ENCODE measurements around the gene KCNJ9.
"Not testable (repeated sequence)": the region's sequence is repeated elsewhere in the genome, so short reads cannot be mapped to it uniquely, and the experiment has no call there.

The KCNJ9 gene

DNA sequence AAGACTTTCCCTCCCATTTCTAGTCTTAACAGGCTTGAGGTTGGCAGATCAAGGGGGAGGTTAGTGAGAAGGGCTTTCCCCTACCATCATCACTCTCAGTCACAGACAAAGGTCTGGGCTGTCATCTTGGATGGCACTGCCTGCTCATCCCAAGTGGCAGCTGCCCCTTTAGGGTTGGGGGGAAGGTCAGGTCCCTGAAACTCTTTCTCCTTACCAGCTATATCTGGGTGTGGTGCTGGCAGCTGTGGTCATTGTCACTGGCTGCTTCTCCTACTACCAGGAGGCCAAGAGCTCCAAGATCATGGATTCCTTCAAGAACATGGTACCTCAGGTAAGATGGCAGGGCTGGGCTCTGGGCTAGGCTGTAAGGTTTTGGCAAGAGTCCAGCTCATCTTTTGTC is 42.4 kb downstream of the KCNJ9 start:
- no peak overlapping the region for H2AFZ ChIP-seq (ENCODE audit: low read depth)
- H3K36me3 ChIP-seq (ENCODE audit: insufficient read depth): no peaks in the 10 kb centered on the region
- no peak overlapping the region for H3K9ac ChIP-seq
- no peaks in the 10 kb centered on the region for H4K20me1 ChIP-seq (ENCODE audit: insufficient read depth)
- no peaks in the 10 kb centered on the region for H3K79me2 ChIP-seq (ENCODE audit: insufficient read depth, low read depth)
- H3K27me3 ChIP-seq (ENCODE audit: insufficient read depth, low read depth): no peaks in the 10 kb centered on the region
- no peak overlapping the region for H3K4me3 ChIP-seq (IDR thresholded peaks at IDR 0.05; ENCODE audit: insufficient read depth, low read depth, low read length)
- no peak overlapping the region for H3K4me2 ChIP-seq
- peaks cover 17% of the 10 kb centered on the region for H3K4me1 ChIP-seq (ENCODE audit: low read depth, poor library complexity, severe bottlenecking)
- no peak overlapping the region for H3K27ac ChIP-seq
- TF ChIP-seq, protein P1, sequence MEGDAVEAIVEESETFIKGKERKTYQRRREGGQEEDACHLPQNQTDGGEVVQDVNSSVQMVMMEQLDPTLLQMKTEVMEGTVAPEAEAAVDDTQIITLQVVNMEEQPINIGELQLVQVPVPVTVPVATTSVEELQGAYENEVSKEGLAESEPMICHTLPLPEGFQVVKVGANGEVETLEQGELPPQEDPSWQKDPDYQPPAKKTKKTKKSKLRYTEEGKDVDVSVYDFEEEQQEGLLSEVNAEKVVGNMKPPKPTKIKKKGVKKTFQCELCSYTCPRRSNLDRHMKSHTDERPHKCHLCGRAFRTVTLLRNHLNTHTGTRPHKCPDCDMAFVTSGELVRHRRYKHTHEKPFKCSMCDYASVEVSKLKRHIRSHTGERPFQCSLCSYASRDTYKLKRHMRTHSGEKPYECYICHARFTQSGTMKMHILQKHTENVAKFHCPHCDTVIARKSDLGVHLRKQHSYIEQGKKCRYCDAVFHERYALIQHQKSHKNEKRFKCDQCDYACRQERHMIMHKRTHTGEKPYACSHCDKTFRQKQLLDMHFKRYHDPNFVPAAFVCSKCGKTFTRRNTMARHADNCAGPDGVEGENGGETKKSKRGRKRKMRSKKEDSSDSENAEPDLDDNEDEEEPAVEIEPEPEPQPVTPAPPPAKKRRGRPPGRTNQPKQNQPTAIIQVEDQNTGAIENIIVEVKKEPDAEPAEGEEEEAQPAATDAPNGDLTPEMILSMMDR (conservative IDR thresholded peaks at IDR 0.05; ENCODE audit: low read depth, low read length): no peak

GRCh38 chr1:160124705-160125478 is 43.6 kb downstream of the KCNJ9 start:
- H3K27ac ChIP-seq: no peak overlapping the region
- H3K27me3 ChIP-seq (ENCODE audit: insufficient read depth, low read depth): no peaks in the 10 kb centered on the region
- H3K4me2 ChIP-seq: no peak overlapping the region
- TF ChIP-seq, protein P1 (conservative IDR thresholded peaks at IDR 0.05; ENCODE audit: low read depth, low read length): peak; percentile 25; the same call in 1 of the 2 replicates
- no peak overlapping the region for H3K9ac ChIP-seq
- no peak overlapping the region for H3K4me3 ChIP-seq (IDR thresholded peaks at IDR 0.05; ENCODE audit: insufficient read depth, low read depth, low read length)
- no peaks in the 10 kb centered on the region for H3K79me2 ChIP-seq (ENCODE audit: insufficient read depth, low read depth)
- H3K4me1 ChIP-seq (ENCODE audit: low read depth, poor library complexity, severe bottlenecking): peaks cover 17% of the 10 kb centered on the region
- no peak overlapping the region for H2AFZ ChIP-seq (ENCODE audit: low read depth)
- H3K36me3 ChIP-seq (ENCODE audit: insufficient read depth): no peaks in the 10 kb centered on the region
- no peaks in the 10 kb centered on the region for H4K20me1 ChIP-seq (ENCODE audit: insufficient read depth)

DNA sequence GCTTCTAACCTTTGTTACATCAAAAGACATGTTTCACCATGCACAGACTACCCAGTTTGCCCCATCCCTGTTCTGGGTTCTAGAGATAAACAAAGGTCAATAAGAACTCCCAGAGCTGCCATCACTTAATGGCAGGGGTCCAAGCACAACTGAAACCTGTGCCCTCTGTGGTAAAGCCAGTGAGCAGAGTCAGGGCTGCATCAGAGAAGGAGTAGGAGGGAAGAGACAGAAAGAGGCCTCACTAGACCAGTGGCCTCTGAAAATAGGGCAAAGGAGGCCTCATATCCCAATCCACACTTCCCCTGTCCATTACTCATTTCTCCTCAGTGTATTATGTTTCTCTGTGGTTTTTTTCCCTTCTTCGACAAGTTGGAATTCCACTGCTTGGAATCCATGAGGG is 44.4 kb downstream of the KCNJ9 start:
- Histone ChIP-seq H3K27me3 (ENCODE audit: insufficient read depth, low read depth) (no peaks in the 10 kb centered on the region), H2AFZ (ENCODE audit: low read depth) (no peak overlapping the region), H3K4me1 (ENCODE audit: low read depth, poor library complexity, severe bottlenecking) (peaks cover 17% of the 10 kb centered on the region)

DNA sequence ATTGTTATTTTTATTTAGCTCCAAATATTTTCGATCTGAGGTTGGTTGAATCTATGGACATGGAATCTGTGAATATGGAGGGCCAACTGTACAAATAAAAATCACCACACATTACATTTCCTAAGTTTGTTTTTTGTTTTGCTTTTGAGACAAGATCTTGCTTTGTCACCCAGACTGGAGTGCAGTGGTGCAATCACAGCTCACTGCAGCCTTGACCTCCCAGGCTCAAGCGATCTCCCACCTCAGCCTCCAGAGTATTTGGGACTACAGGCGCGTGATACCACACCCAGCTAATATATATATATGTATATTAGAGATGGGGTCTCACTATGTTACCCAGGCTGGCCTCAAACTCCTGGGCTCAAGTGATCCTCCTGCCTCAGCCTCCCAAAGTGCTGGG is 45.0 kb downstream of the KCNJ9 start:
- peak overlapping the region; percentile 27; the same call in 1 of the 2 replicates for H3K4me2 ChIP-seq
- H3K9ac ChIP-seq; H2AFZ ChIP-seq (ENCODE audit: low read depth); H3K4me3 ChIP-seq (IDR thresholded peaks at IDR 0.05; ENCODE audit: insufficient read depth, low read depth, low read length); H3K27me3 ChIP-seq (ENCODE audit: insufficient read depth, low read depth); H3K79me2 ChIP-seq (ENCODE audit: insufficient read depth, low read depth); H3K27ac ChIP-seq; H3K36me3 ChIP-seq (ENCODE audit: insufficient read depth); H4K20me1 ChIP-seq (ENCODE audit: insufficient read depth): not testable (repeated sequence)
- H3K4me1 ChIP-seq (ENCODE audit: low read depth, poor library complexity, severe bottlenecking): peaks cover 17% of the 10 kb centered on the region

More for the DNA sequence above, 44.4 kb downstream of the KCNJ9 start:
- Histone ChIP-seq H3K79me2 (ENCODE audit: insufficient read depth, low read depth) (no peaks in the 10 kb centered on the region), H3K4me2 (peak overlapping the region; percentile 27), H3K9ac (no peak overlapping the region), H3K4me3 (IDR thresholded peaks at IDR 0.05; ENCODE audit: insufficient read depth, low read depth, low read length) (no peak overlapping the region), H4K20me1 (ENCODE audit: insufficient read depth) (no peaks in the 10 kb centered on the region), H3K27ac (no peak overlapping the region), H3K36me3 (ENCODE audit: insufficient read depth) (no peaks in the 10 kb centered on the region)
- TF ChIP-seq, protein P1 (conservative IDR thresholded peaks at IDR 0.05; ENCODE audit: low read depth, low read length): no peak

- H3K27ac ChIP-seq: no peak overlapping the region
- no peaks in the 10 kb centered on the region for H3K27me3 ChIP-seq (ENCODE audit: insufficient read depth, low read depth)
- TF ChIP-seq, protein P1 (conservative IDR thresholded peaks at IDR 0.05; ENCODE audit: low read depth, low read length): no peak
- peaks cover 17% of the 10 kb centered on the region for H3K4me1 ChIP-seq (ENCODE audit: low read depth, poor library complexity, severe bottlenecking)
- H3K4me2 ChIP-seq: no peak overlapping the region
- H4K20me1 ChIP-seq (ENCODE audit: insufficient read depth): no peaks in the 10 kb centered on the region
- H2AFZ ChIP-seq (ENCODE audit: low read depth): no peak overlapping the region
- H3K79me2 ChIP-seq (ENCODE audit: insufficient read depth, low read depth): no peaks in the 10 kb centered on the region
- H3K36me3 ChIP-seq (ENCODE audit: insufficient read depth): no peaks in the 10 kb centered on the region
- H3K4me3 ChIP-seq (IDR thresholded peaks at IDR 0.05; ENCODE audit: insufficient read depth, low read depth, low read length): no peak overlapping the region
- H3K9ac ChIP-seq: no peak overlapping the region
Observed at GRCh38 chr1:160127381-160127780, 46.0 kb downstream of the KCNJ9 start.

All from KMS-11 (cell line).